ENCODE data around the gene INAVA.

DNA sequence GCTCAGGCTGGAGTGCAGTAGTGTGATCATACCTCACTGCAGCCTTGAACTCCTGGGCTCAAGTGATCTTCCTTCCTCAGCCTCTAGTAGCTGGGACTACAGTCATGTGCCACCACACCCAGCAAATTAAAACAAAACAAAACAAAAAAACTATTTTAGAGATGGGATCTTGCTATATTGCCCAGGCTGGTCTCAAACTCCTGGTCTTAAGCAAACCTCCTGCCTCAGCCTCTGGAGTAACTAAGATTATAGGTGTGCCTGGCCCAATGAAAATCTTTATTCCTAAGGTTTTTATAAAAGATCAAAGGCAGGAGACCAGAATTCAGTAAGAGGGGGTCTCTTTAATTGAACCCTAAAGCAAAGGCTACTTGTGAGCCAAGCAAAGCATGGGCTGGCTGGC is 10.1 kb downstream of the INAVA start:
- TF ChIP-seq CTCF (IDR thresholded peaks at IDR 0.05) (no peak), POLR2AphosphoS5 (IDR thresholded peaks at IDR 0.05; ENCODE audit: insufficient read depth in 1 of 2, low read depth in 1 of 2) (no peak), POLR2A (IDR thresholded peaks at IDR 0.05) (no peak)
